SK-N-SH treated with all-trans-retinoic acid at 6 μM for 48 hours (cell line): ENCODE measurements around the gene CTRB1.
"Not testable (repeated sequence)": the region's sequence is repeated elsewhere in the genome, so short reads cannot be mapped to it uniquely, and the experiment has no call there.

ENCODE experiments used
- ATAC-seq: fragments of 200-7000 bp; cut with Tn5 transposase; 3 replicates; pipeline ENCODE4 v1.9.1; 2020; ENCODE audit warnings: mild to moderate bottlenecking, moderate library complexity
- CREB5 ChIP-seq: fragments of 250-450 bp; sonication (Bioruptor Pico); IDR thresholded peaks from 2 replicates; pipeline ENCODE4 v1.5.1; 2020; ENCODE audit warnings: low read depth, mild to moderate bottlenecking, moderate library complexity
- CSDC2 ChIP-seq: fragments of 250-450 bp; sonication (Bioruptor Pico); IDR thresholded peaks from 2 replicates; pipeline ENCODE4 v1.5.0; 2020; ENCODE audit warnings: mild to moderate bottlenecking, moderate library complexity
- CSRNP3 ChIP-seq: fragments of 250-450 bp; sonication (Bioruptor Pico); IDR thresholded peaks from 2 replicates; pipeline ENCODE4 v1.5.1; 2021; ENCODE audit warnings: mild to moderate bottlenecking, moderate library complexity
- ESRRG ChIP-seq: fragments of 250-450 bp; sonication (Bioruptor Pico); IDR thresholded peaks from 2 replicates; pipeline ENCODE4 v1.6.1; 2021; ENCODE audit warnings: mild to moderate bottlenecking
- GLIS3 ChIP-seq: fragments of 250-450 bp; sonication (Bioruptor Pico); IDR thresholded peaks from 2 replicates; pipeline ENCODE4 v1.5.0; 2020; ENCODE audit warnings: mild to moderate bottlenecking, moderate library complexity
- ISL1 ChIP-seq: fragments of 250-450 bp; sonication (Bioruptor Pico); IDR thresholded peaks from 2 replicates; pipeline ENCODE4 v2.1.2; 2022; ENCODE audit warnings: mild to moderate bottlenecking, moderate library complexity
- OSR1 ChIP-seq: fragments of 250-450 bp; sonication (Bioruptor Pico); IDR thresholded peaks from 2 replicates; pipeline ENCODE4 v1.8.0; 2022; ENCODE audit warnings: moderate library complexity, mild to moderate bottlenecking, inconsistent platforms
- PATZ1 ChIP-seq: fragments of 250-450 bp; sonication (Bioruptor Pico); IDR thresholded peaks from 2 replicates; pipeline ENCODE4 v1.8.0; 2020; ENCODE audit warnings: mild to moderate bottlenecking, moderate library complexity, borderline replicate concordance
- POU6F1 ChIP-seq: fragments of 250-450 bp; sonication (Bioruptor Pico); IDR thresholded peaks from 2 replicates; pipeline ENCODE4 v1.8.0; 2021; ENCODE audit warnings: low read depth, mild to moderate bottlenecking, moderate library complexity, borderline replicate concordance
- PPARA ChIP-seq: fragments of 250-450 bp; sonication (Bioruptor Pico); IDR thresholded peaks from 2 replicates; pipeline ENCODE4 v1.5.0; 2020; ENCODE audit warnings: mild to moderate bottlenecking, borderline replicate concordance
- SNAI2 ChIP-seq: fragments of 250-450 bp; sonication (Bioruptor Pico); IDR thresholded peaks from 2 replicates; pipeline ENCODE4 v1.5.0; 2020; ENCODE audit warnings: mild to moderate bottlenecking, moderate library complexity
- TCF4 ChIP-seq: fragments of 250-450 bp; sonication (Bioruptor Pico); IDR thresholded peaks from 2 replicates; pipeline ENCODE4 v1.8.0; 2021; ENCODE audit warnings: mild to moderate bottlenecking, moderate library complexity, borderline replicate concordance
- TOX ChIP-seq: fragments of 250-450 bp; sonication (Bioruptor Pico); IDR thresholded peaks from 2 replicates; pipeline ENCODE4 v1.8.0; 2021; ENCODE audit warnings: mild to moderate bottlenecking, moderate library complexity, borderline replicate concordance
- TSHZ2 ChIP-seq: fragments of 250-450 bp; sonication (Bioruptor Pico); IDR thresholded peaks from 2 replicates; pipeline ENCODE4 v1.5.0; 2020; ENCODE audit warnings: mild to moderate bottlenecking, moderate library complexity
- ZC3H10 ChIP-seq: fragments of 250-450 bp; sonication (Bioruptor Pico); IDR thresholded peaks from 2 replicates; pipeline ENCODE4 v1.5.1; 2021; ENCODE audit warnings: mild to moderate bottlenecking, moderate library complexity
- ZFP3 ChIP-seq: fragments of 250-450 bp; sonication (Bioruptor Pico); IDR thresholded peaks from 2 replicates; pipeline ENCODE4 v1.5.0; 2020; ENCODE audit warnings: mild to moderate bottlenecking, moderate library complexity
- ZFP30 ChIP-seq: fragments of 450-650 bp; formaldehyde crosslinking; IDR thresholded peaks from 2 replicates; pipeline ENCODE4 v1.5.0; 2022; ENCODE audit warnings: mild to moderate bottlenecking, moderate library complexity
- ZNF565 ChIP-seq: fragments of 450-650 bp; formaldehyde crosslinking; conservative IDR thresholded peaks from 2 replicates; pipeline ENCODE4 v1.5.0; 2020; ENCODE audit warnings: low read depth, mild to moderate bottlenecking, moderate library complexity
- ZNF70 ChIP-seq: fragments of 450-650 bp; formaldehyde crosslinking; IDR thresholded peaks from 2 replicates; pipeline ENCODE4 v1.5.0; 2020; ENCODE audit warnings: mild to moderate bottlenecking, moderate library complexity

Gene CTRB1

GRCh38 chr16:75238853-75239541 lies 20.2 kb downstream of the CTRB1 start:
- TF ChIP-seq GLIS3 (CRISPR knock-in tag) = no peak
- TF ChIP-seq CREB5 (CRISPR knock-in tag) = no peak
- TF ChIP-seq CSRNP3 (CRISPR knock-in tag) = no peak
- TF ChIP-seq TCF4 = no peak
- peak; percentile 71; the same call in 1 of the 2 replicates for TF ChIP-seq ZFP3 (CRISPR knock-in tag)
- ATAC-seq = peak; percentile 39

- TF ChIP-seq ZNF565 = no peak
- TF ChIP-seq ZC3H10 (CRISPR knock-in tag) = no peak
- TF ChIP-seq TSHZ2 (CRISPR knock-in tag) = no peak
- TF ChIP-seq SNAI2 (CRISPR knock-in tag) = no peak
- no peak for TF ChIP-seq ISL1 (CRISPR knock-in tag)
- no peak for TF ChIP-seq TOX (CRISPR knock-in tag)
- no peak for TF ChIP-seq OSR1 (CRISPR knock-in tag)
- TF ChIP-seq ZNF70 = no peak
- TF ChIP-seq CSDC2 (CRISPR knock-in tag) = no peak
- ATAC-seq = no peak
Observed at GRCh38 chr16:75239542-75240122, 20.8 kb downstream of the CTRB1 start.

GRCh38 chr16:75240633-75241032 lies 21.8 kb downstream of the CTRB1 start:
- ATAC-seq = not testable (repeated sequence)

GRCh38 chr16:75241412-75241811 lies 22.6 kb downstream of the CTRB1 start:
- ATAC-seq = no peak
- no peak for TF ChIP-seq ESRRG (CRISPR knock-in tag)
- TF ChIP-seq, all 23 proteins: peak for 0

GRCh38 chr16:75241955-75242354 lies 23.2 kb downstream of the CTRB1 start:
- TF ChIP-seq OSR1 (CRISPR knock-in tag) (no peak), ZNF70 (no peak), ZFP30 (no peak), PATZ1 (CRISPR knock-in tag) (no peak), CSRNP3 (CRISPR knock-in tag) (no peak), TCF4 (no peak), ZFP3 (CRISPR knock-in tag) (no peak), ZNF565 (no peak), POU6F1 (CRISPR knock-in tag) (no peak), PPARA (CRISPR knock-in tag) (no peak), CSDC2 (CRISPR knock-in tag) (no peak), TSHZ2 (CRISPR knock-in tag) (no peak), SNAI2 (CRISPR knock-in tag) (no peak), ZC3H10 (CRISPR knock-in tag) (no peak), GLIS3 (CRISPR knock-in tag) (no peak)
- ATAC-seq = no peak
